NCI-H226 (cell line): ENCODE measurements around the gene USP3.
"Not testable (repeated sequence)": the region's sequence is repeated elsewhere in the genome, so short reads cannot be mapped to it uniquely, and the experiment has no call there.

Experiments
- DNase-seq: peaks from one replicate; pipeline ENCODE4 v3.0.0-alpha.2; 2015

Gene USP3

DNA sequence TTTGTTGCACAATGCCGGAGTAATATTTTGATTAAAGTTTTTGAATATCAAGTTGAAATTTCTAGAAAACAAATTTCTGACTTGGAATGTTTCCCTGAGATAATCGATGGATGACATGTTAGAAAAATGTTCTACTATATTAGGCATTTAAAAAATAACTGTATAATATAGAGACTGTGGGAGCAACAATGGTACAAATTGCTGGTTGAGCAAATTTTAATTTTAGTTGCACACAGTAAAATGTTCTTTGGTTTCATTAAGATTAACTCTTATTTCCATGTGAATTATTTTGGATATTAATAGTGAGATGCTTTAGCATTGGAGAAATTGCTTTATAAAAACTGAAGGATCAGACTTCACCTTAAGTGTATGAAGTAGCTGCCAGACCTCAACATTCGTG, 9.3 kb downstream of the USP3 start:
- no peak for DNase-seq

DNA sequence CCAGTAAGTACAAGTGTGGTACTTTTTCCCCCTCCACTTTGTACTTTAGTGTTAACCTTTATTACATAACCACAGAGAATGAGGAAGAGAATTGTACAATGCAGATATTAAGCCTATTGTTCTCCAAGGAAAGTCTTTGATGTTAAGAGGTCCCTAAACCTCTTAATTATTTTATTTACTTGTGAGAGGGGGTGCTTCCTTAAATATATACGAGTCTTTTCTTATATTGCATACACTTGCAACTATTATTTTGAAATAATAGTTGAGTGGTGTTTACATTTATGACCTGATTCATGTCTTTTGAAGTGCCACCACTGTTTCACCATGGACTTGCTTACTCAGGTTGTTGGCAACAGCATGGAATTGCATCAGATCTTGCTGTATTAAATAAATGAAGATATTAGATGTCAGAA, 10.1 kb downstream of the USP3 start:
- DNase-seq = peak; percentile 60

DNA sequence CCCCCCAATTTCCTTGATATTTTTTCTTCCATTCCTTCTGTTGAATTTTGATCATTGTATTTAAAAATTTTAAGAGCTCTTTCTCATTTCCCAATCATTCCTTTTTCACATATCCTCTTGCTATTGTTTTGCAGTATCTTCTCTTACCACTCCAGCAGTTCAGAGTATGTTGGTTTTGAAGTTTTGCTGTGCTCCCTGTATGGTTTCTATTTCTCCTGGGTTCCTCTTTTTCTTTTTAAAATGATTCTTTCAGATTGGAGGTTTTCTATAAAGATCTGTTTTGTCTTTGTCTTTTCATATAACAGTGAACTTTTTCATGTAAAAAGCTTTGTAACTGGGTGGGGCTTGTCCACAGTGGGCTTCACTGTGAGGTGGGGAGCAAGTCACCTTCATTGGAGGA, 12.8 kb downstream of the USP3 start:
- DNase-seq = no peak

DNA sequence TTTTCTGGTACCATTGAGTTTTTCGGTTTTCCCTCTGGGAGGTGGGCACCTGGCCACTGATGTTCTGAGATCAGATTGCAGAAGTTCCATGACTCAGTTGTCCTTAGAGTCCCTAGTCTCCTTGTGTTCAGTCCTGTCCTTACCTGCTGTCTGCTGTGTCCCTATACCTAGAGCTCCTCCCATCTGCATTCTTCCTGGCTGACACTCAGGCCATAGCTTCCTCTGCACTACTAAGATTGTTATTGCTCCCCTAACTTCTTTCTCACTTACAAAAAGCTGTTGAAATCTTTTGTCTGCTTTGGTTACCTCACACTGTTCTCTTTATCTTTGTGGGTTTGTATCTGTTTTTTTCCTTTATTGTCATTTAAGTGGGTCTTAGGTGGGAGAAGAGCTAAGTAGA, 13.2 kb downstream of the USP3 start:
- DNase-seq = no peak

DNA sequence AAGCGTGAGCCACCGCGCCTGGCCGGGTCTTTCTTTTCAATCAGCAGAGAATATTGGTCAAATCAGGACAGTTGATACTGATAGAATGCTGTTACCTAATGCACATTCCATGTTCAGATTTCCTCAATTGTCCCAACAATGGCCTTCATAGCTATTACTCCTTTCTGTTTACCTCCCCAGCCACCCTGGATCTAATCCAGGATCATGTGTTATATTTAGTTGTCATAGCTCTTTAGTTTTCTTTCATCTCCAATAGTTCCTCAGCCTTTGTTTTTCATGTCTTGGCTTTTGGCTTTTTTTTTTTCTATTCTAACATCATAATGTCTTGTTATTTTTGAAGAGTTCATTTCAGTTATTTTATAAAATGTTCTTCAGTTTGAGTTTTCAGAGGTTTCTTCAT, 14.6 kb downstream of the USP3 start:
- DNase-seq = no peak

DNA sequence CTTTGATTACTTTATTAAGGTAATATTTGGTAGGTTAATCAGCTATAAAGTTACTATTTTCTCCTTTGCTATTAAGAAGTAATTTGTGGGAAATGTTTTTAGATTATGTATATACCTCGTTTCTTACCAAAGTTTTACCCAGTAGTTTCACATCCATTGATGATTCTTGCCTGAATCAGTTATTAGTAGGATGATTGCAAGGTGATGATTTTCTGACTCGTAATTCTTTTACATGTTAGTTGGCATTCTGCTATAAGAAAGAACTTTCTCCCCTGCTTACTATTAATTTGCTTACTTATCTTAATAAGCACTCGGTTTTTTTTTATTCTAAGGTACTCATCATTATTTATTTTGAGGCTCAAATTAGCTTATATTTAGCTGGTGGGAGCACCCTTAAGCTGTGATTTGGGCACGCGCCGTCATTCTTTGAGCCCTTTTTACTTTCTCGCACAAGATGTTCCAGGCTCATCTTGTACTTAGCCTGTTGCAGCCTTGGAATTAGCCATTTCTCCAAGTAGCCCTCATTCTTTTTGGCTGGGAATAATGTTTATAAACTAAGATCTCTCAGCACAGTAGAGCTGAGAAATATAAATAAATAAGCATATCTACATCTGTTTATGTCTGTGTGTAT, 15.3 kb downstream of the USP3 start:
- no peak for DNase-seq

DNA sequence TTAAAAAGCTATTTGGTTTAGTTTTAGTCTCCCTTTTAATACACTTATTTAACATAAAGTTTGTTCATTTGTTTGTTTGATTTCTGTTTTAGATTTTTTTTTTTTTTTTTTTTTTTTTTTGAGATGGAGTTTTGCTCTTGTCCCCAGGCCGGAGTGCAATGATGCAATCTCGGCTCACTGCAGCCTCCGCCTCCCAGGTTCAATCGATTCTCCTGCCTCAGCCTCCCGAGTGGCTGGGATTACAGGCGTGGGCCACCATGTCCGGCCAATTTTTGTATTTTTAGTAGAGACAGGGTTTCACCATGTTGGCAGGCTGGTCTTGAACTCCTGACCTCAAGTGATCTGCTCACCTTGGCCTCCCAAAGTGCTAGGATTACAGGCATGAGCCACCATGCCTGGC, 16.1 kb downstream of the USP3 start:
- not testable (repeated sequence) for DNase-seq

DNA sequence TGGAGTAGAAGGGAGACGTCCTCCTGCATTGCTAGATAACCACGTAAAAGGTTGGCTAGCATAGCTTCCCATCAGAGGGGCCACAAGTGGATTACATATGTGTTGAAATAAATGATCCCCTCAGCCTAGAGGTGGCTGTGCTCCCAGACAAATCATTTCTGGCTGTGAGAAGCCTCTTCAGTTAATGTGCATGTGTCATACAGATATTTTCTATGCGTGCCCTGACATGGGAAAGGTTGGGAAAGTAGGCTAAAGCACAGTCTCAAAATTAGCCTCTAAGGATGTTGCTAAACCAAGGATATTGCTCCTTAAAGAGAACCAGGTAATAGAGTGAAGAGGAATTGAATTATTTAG, 17.8 kb downstream of the USP3 start:
- no peak for DNase-seq

DNA sequence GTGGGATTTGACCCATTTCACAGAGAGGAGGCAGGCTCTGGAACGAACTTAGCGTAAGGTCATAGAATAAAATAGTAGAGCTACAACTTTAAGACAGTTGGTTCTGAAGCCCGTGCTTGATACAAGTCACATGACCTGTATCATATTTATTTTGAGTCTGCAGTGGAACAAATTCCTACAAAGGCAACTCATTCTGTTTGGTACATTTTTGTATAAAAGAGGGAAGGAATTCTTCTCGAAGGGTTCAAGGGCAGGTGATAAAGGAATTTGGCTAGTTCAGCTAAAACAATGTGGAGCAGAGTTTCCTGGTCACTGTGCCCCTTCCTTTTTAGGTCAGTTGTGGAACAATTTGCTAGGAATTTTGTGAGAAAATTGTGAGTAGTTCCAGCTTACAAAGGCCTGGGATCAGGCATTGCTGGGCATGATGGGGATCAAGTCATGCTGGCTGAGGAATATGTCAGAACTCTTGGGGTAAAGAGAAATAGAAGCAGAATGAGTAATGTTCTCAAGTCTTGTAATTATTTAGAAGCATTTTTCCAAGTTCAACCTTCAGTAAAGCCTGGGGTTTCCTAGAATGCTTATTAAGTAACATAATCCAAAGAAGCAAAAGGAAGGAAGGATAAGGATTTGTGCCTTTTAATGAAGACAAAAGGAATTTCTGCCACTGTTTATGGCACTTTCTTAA, 19.1 kb downstream of the USP3 start:
- no peak for DNase-seq

DNA sequence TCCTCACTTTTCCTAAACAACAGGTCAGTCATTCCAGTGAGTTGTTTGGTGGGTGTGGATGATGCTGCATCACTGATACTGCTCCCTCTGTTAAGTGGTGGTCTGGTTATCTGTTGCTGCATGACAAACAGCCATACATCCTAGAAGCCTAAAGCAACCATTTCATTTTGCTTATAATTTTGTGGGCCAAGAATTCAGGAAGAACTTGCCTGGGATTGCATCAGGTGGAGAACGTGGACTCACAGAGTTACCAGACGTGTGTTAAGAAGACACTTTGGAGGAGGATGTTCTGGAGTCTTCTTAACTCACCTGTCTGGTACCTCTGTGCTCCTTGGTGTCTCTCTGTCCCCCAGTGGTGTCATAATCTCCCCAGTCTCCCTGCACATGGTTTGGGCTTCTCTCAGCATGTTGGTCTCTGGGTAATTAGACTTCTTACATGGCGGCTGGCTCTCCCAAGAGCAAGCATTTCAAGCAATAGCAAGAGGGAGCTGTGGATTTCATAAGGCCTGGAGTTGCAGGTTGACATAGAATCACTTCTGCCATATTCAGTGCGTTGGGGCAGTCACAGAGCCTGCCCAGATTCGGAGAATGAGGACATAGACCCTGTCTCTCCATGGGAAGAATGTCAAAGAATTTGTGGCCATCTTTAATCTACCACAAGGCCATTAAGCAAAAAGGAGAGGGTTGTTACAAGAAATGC, 20.1 kb downstream of the USP3 start:
- DNase-seq = no peak

DNA sequence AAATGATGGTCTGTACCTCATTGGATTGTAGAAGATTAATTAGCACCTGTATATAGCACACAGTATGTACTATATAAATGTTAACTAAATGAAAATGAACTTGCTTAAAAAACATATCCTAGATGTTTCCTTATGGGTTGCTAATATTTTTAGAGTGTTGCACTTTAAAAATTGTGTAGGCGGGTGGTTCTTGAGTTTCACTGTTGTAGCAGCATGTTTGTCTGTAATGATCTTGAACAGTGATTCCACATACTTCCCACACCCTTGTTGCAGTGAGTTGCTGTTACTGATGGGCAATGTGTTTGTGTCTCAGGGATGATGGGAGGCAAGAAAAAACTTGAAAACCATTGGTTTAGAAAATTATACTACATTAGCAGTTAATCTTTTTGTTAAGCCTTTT, 22.0 kb downstream of the USP3 start:
- DNase-seq = no peak

DNA sequence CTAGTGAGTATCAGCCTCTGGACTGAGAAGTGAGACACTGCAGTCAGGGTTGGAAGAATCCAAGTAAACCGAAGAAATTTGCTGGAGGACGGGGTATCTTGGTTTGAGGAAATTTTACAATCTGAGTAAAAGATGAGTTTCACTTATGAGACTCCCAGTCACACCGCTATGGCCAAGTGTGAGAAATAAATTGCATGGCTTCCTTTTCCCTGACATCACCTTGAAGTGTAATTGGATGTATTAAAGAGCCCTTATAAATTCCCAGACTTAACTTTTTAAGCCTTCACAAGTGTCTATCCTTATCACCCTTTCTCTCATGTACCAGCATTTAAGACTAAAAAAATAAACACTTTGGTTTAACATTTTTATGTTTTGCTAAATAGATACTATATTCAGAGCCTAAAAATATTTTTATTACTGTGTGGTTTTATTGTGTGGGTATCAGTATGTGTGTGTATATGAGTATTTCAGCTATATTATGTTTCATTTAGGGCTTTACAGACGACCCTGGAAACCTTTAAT, 23.8 kb downstream of the USP3 start:
- no peak for DNase-seq

DNA sequence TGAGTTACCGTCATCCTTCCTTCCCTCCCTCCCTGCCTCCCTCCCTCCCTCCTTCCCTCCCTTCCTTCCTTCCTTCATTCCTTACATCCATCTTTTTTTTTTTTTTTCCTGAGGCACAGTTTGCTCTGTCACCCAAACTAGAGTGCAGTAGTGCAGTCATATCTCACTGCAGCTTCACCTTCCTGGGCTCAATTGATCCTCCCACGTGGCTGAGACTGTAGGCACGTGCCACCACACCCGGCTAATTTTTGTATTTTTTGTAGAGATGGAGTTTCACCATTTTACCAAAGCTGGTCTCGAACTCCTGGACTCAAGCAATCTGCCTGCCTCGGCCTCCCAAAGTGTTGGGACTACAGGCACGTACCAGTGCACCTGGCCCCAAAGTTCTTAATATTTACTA, 25.8 kb downstream of the USP3 start:
- no peak for DNase-seq

DNA sequence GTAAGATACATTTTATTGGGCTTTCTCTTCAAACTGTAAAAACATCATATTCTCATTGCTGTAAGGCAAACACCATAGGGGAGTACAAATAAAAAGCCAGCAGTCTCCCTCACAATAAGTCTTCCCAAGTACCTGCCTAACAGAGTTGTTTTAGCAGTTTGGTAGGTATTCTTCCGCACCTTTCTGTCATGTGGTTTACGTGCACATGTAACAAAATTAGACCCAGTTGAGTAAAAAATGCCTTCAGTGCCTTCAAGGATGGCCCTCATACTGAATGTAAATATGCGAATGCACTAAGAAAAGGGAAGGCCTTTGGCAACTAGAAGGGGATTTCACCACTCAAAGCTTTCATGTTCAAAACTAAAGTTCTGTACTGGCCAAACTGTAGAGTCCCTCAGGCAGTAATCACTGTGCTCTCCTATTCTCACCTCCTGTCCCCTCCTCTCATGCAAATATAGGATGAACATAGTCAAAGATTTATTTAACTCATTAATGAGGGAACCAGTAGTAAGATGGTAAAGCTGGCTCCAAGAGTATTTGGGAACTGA, 26.4 kb downstream of the USP3 start:
- no peak for DNase-seq

DNA sequence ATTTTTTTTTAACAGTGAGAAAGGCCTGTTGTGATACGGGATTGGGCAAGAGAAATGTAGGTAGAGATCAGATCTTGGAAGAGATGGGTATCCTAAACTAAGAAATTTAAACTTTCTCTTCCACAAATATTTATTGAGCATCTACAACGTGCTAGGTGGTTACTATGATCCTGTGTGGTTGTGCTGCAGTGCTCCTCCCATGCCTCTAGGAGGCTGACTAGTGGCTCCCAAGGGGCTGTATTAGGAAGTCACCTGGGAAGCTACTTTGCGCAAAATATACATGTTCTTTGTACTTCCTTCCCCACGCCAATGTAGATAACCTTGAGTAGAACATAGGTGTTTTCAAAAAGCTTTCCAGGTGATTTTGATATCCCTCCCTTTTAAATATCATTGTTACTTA, 27.2 kb downstream of the USP3 start:
- no peak for DNase-seq

DNA sequence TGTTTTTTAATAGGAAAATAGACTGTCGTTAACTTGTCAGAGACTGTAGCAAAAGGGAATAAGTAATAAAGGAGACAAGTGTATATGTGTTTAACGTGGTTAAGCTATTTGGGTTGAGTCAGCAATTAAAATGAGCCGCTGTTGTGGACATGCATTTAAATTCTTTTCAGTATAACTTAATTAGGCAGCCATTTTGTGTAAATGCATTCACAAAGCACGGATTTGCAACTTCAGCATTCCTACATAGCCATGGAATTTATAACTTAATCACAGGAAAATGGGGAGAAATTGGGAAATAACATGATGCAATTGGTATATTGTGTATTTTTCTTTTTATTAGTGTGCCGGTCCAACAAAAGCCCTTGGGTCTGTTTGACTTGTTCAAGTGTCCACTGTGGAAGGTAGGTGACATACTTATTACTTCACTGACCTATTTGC, 27.9 kb downstream of the USP3 start:
- no peak for DNase-seq

DNA sequence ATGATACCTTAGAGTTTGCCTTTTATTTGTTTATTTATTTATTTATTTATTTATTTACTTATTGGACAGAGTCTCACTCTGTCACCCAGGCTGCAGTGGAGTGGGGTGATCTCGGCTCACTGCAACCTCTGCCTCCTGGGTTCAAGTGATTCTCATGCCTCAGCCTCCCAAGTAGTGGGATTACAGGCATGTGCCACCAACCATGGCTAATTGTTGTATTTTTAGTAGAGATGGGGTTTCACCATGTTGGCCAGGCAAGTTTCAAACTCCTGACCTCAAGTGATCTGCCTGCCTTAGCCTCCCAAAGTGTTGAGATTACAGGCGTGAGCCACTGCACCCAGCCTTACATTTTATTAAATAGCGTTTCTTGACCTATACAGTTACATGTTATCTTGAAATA, 30.5 kb downstream of the USP3 start:
- DNase-seq = not testable (repeated sequence)

DNA sequence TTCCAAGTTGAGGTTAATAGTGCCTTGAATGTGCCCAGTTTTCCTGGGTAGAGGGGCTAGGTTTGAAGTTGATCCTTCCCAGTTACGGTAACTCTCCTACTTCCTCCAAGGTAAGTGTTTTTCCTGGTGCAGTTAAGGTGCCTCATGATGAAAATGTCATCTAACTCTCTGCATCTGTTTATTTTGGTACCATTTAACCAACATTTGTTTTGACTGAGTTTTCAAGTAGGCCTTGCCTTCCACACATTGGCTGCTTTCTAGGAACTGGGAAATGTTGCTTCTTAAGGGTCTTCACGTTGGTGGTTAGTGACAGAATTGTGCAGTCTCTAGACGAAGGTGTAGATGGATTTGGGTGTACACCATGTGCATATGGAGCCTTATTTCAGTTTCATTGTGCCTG, 31.3 kb downstream of the USP3 start:
- DNase-seq = no peak

DNA sequence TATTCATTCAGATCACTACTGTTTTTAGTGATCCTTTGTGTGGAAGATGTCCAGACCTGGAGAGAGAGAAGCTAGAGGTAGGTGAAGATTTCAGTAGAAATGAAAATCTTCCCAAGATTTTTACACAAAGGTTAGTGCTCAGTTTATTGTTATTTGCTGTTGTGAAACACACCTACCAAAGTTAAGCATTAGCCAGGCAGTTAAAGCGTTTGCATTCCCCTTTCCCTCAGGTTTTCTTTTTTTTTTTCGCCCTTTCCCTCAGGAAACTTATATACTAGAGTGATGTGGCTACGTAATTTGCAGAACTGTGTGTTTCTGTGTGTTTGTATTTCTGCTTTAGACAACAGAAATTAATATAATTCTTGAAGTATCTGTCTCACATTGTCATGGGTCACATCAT, 34.5 kb downstream of the USP3 start:
- no peak for DNase-seq

DNA sequence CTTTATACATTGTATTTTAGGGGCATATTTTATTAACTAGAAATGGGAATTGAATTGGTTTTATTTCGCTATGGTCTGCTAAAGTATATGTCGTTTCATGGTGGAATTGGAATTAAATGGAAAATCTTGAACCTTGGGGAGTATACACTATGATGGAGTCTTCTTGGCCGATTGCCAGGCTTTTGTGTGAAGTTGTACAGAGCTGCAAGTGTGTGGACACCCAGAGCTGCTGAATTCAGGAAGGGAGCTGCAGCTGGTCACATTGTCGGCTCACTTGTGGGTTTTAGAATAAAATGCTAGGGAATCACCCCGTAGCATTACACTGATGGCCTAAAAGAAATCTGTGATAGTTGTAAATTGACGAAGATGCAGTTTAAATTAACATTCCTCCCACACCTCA, 35.1 kb downstream of the USP3 start:
- no peak for DNase-seq

DNA sequence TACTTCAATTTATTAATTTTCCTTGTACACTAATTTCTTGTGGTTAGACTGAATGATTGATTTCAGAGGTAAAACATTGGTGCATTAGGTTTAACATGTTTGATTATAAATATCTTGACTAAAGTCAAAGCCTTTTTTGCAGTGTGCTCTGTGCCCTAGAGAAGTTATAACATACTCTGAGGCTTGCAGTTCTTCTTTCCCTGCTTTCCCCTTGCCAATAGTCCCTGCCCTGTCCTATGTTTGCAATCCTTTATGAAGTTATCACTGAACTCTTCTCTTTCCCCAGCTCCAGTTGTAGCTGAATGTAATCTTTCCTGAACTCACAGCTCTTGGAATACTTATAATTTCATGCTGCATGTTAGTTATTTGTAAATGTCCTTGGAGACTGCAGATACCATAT, 35.6 kb downstream of the USP3 start:
- no peak for DNase-seq

DNA sequence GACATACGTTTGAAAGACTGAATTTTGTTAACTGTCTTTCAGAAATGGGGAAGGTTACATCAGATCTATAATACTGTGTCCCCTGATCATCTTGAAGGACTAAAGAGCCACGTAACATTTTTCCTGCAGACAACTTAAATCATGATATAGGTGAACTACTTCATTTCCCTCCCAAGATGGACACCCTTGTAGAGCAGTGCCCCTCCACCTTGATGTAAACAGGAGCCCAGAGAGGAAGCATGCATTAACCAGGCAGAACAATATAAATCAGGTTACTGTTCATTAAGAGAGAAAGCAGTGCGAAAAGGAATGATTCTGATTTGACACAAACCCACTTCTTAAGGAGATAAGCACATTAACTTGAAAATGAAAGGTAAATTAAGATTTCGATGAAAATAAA, 36.1 kb downstream of the USP3 start:
- DNase-seq = no peak

DNA sequence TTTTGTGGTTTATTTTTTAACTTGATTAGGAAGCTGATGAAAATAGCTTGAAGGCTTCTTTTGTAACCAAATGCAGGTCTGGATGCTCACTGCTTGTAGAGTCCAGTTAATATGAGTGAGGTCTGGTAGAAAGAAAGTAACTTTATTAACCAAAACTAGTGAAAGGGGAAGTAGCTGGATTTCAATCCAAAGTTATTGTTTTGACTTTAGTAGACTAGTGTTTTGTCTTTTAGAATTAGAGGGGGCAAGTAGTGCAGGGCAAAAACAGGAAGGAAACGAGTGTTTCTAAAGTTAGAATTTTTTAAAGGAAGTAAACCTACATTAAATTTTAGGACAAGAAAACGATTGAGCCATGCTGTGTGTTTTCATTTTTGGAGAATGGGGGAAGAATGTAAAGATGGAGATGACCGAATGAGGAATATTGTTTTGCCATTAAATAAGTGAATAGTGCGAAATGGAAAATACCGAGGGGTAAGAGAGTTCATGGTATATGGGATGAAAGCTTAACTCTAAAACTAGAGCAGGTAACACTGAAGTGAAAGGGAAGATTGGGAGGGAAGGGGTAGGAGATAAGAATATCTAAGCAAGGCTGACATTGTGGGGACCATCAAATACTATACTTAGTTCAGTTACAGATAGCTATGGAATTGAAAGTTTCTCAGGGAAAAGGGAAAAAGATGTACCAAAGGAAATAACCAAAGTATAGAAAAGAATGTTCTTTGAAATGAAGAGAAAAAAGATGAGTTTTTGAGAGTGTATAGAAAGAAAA, 40.0 kb downstream of the USP3 start:
- DNase-seq = no peak
